ENCODE measurements around the gene SUMO2.

DNA sequence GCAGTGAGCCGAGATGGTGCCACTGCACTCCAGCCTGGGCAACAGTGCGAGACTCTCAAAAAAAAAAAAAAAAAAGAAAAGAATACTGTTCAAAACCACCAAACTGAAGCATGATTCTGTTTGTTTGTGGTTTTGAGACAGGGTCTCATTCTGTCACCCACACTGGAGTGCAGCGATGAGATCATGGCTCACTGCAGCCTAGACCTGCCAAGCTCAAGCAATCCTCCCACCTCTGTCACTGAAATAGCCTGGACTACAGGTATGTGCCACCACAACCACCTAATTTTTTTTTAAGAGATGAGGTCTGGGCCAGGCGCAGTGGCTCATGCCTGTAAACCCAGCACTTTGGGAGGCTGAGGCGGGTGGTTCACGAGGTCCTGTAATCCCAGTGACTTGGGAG lies 4.3 kb downstream of the SUMO2 start:
- TF ChIP-seq CTCF (IDR thresholded peaks at IDR 0.05) (no peak), POLR2AphosphoS5 (IDR thresholded peaks at IDR 0.05; ENCODE audit: low read depth, low read length) (no peak), SIN3A (IDR thresholded peaks at IDR 0.05; ENCODE audit: borderline replicate concordance, insufficient read depth, low read depth, low read length) (no peak), TCF7L2 (IDR thresholded peaks at IDR 0.05; ENCODE audit: low read depth, low read length) (no peak), REST (IDR thresholded peaks at IDR 0.05; ENCODE audit: insufficient read depth in 1 of 2, low read depth in 2 of 2, low read length in 1 of 2) (no peak)
